ENCODE results near the gene RBBP7.
"Not testable (repeated sequence)": the region's sequence is repeated elsewhere in the genome, so short reads cannot be mapped to it uniquely, and the experiment has no call there.

The RBBP7 gene

DNA sequence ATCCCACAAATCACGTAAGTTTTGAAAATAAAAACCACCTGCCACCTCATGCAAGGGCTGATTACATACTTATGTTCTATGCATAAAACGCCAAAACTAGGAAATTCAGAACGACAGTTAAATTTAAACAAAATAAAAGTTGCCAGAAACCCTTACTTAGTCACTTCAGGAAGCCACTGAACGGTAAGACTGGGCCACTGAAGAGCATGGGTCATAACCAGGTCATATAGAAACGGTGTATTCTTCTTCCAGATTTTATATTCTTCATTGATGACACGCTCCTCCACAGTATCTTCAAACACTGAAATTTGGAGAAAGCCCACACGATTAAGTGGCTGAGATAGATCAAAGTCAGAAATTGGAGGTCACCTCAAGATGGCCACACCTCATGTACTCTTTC is 1.2 kb downstream of the RBBP7 start:
- Histone ChIP-seq H3K27ac (ENCODE audit: insufficient read depth in 1 of 2, low read depth in 1 of 2, low read length in 2 of 2, poor library complexity in 1 of 2, severe bottlenecking in 2 of 2) (peak overlapping the region in 1 of 2 experiments; percentile 62), H3K9me3 (ENCODE audit: control extremely low read depth in 1 of 5, control insufficient read depth in 4 of 5, insufficient read depth in 2 of 5, low read depth in 1 of 5, low read length in 4 of 5) (no peaks in the 10 kb centered on the region), H3K36me3 (ENCODE audit: control insufficient read depth in 4 of 4, insufficient read depth in 4 of 4, low read length in 3 of 4) (peaks cover 0 to 13% (median 1%) of the 10 kb centered on the region in 4 experiments), H3K4me1 (ENCODE audit: control extremely low read depth in 1 of 4, control insufficient read depth in 4 of 4, insufficient read depth in 4 of 4, low read length in 3 of 4) (peaks cover 15 to 46% (median 27%) of the 10 kb centered on the region in 4 experiments), H3K27me3 (replicated peaks in 2 of 5; ENCODE audit: control insufficient read depth in 4 of 5, insufficient read depth in 5 of 5, low read length in 4 of 5) (peaks cover 0 to 53% (median 0%) of the 10 kb centered on the region in 5 experiments), H3K4me3 (ENCODE audit: control insufficient read depth in 1 of 7, extremely low read depth in 1 of 7, insufficient read depth in 4 of 7, low read depth in 2 of 7, low read length in 6 of 7) (peak overlapping the region in 6 of 7 experiments; percentile 61 to 85 (median 75))
- POLR2A ChIA-PET = no interaction called here
- WGBS (ENCODE audit: insufficient coverage) = 10% methylated on average over 2 of the region's 7 CpGs
- CTCF ChIA-PET = no interaction called here
- DNase-seq = peak in 2 of 3 donors; percentile 12 to 32

DNA sequence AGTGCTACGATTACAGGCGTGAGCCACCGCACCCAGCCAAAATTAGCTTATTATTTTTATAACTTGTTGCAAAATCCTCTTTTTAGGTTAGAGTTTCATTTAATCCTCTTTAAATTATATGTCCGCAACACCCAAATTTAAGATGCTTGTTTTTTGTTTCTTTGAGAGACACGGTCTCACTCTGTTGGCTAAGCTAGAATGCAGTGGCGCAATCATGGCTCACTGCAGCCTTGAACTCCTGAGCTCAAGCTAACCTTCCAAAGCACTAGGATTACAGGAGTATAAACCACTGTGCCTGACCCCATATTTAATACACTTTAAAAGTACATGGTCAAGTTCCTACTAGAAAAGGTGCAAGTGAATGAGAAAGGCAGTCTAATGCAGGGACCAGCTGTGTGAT is 2.2 kb downstream of the RBBP7 start:
- Histone ChIP-seq H3K27ac (ENCODE audit: insufficient read depth in 1 of 2, low read depth in 1 of 2, low read length in 2 of 2, poor library complexity in 1 of 2, severe bottlenecking in 2 of 2) (no peak overlapping the region), H3K9me3 (ENCODE audit: control extremely low read depth in 1 of 5, control insufficient read depth in 4 of 5, insufficient read depth in 2 of 5, low read depth in 1 of 5, low read length in 4 of 5) (no peaks in the 10 kb centered on the region), H3K4me3 (ENCODE audit: control insufficient read depth in 1 of 7, extremely low read depth in 1 of 7, insufficient read depth in 4 of 7, low read depth in 2 of 7, low read length in 6 of 7) (no peak overlapping the region), H3K36me3 (ENCODE audit: control insufficient read depth in 4 of 4, insufficient read depth in 4 of 4, low read length in 3 of 4) (peaks cover 0 to 17% (median 4%) of the 10 kb centered on the region in 4 experiments), H3K27me3 (replicated peaks in 2 of 5; ENCODE audit: control insufficient read depth in 4 of 5, insufficient read depth in 5 of 5, low read length in 4 of 5) (peaks cover 0 to 55% (median 0%) of the 10 kb centered on the region in 5 experiments), H3K4me1 (ENCODE audit: control extremely low read depth in 1 of 4, control insufficient read depth in 4 of 4, insufficient read depth in 4 of 4, low read length in 3 of 4) (peaks cover 15 to 39% (median 26%) of the 10 kb centered on the region in 4 experiments)
- DNase-seq = no peak
- ChIA-PET CTCF (interaction anchor here (1.3 kb wide), 1 partner anchor 15 kb away, joined by 5 read pairs; no protein-coding TSS in a partner anchor), POLR2A (interaction anchor here (0.6 kb wide), 1 partner anchor 26 kb away, joined by 3 read pairs; no protein-coding TSS in a partner anchor)
- 96% methylated on average over 3 of the region's 6 CpGs for WGBS (ENCODE audit: insufficient coverage)

DNA sequence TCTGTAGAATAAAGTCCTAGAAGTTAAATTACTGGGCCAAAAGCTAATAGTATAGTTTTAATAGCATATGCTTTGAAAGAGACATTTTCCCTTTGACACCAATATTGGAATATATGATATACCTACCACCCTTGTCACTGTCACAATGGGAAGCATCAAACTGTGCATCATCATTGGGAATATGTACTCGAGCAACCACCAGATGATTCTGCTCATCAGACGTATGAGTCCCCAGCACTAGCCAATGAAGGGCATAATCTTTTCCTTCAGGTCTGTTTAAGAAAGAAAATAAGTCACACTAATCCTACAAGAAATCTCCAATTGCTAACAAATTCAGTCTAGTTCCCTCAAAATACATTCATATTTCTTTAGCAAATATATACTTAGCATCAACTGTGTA is 7.3 kb downstream of the RBBP7 start:
- ChIA-PET POLR2A (no interaction called here), CTCF (no interaction called here)
- Histone ChIP-seq H3K9me3 (ENCODE audit: control extremely low read depth in 1 of 5, control insufficient read depth in 4 of 5, insufficient read depth in 2 of 5, low read depth in 1 of 5, low read length in 4 of 5) (peaks cover 0 to 3% (median 0%) of the 10 kb centered on the region in 5 experiments), H3K27me3 (replicated peaks in 2 of 5; ENCODE audit: control insufficient read depth in 4 of 5, insufficient read depth in 5 of 5, low read length in 4 of 5) (peaks cover 0 to 39% (median 0%) of the 10 kb centered on the region in 5 experiments), H3K4me3 (ENCODE audit: control insufficient read depth in 1 of 7, extremely low read depth in 1 of 7, insufficient read depth in 4 of 7, low read depth in 2 of 7, low read length in 6 of 7) (no peak overlapping the region), H3K36me3 (ENCODE audit: control insufficient read depth in 4 of 4, insufficient read depth in 4 of 4, low read length in 3 of 4) (peaks cover 7 to 48% (median 21%) of the 10 kb centered on the region in 4 experiments), H3K27ac (ENCODE audit: insufficient read depth in 1 of 2, low read depth in 1 of 2, low read length in 2 of 2, poor library complexity in 1 of 2, severe bottlenecking in 2 of 2) (no peak overlapping the region), H3K4me1 (ENCODE audit: control extremely low read depth in 1 of 4, control insufficient read depth in 4 of 4, insufficient read depth in 4 of 4, low read length in 3 of 4) (peaks cover 0 to 6% (median 1%) of the 10 kb centered on the region in 4 experiments)
- no peak for DNase-seq
- 88% methylated on average over 2 of the region's 2 CpGs for WGBS (ENCODE audit: insufficient coverage)

DNA sequence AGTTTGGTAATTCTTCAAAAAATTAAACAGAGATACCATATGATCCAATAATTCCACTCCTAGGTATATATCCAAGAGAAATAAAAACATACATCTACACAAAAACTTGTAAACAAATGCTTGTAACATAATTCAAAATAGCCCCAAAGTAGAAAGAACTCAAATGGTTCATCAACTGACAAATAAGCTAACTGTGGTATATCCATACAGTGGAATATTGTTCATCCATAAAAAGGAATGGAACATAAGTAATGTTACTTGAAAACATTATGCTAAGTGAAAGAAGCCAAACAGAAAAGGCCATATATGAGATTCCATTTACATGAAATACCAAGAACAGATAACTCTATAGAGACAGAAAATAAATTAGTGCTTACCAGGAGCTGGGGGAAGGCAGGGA is 13.4 kb downstream of the RBBP7 start:
- Histone ChIP-seq H3K4me1 (ENCODE audit: control extremely low read depth in 1 of 4, control insufficient read depth in 4 of 4, insufficient read depth in 4 of 4, low read length in 3 of 4) (no peaks in the 10 kb centered on the region), H3K36me3 (ENCODE audit: control insufficient read depth in 4 of 4, insufficient read depth in 4 of 4, low read length in 3 of 4) (peaks cover 16 to 76% (median 28%) of the 10 kb centered on the region in 4 experiments), H3K27me3 (replicated peaks in 2 of 5; ENCODE audit: control insufficient read depth in 4 of 5, insufficient read depth in 5 of 5, low read length in 4 of 5) (peaks cover 0 to 30% (median 0%) of the 10 kb centered on the region in 5 experiments), H3K27ac (ENCODE audit: insufficient read depth in 1 of 2, low read depth in 1 of 2, low read length in 2 of 2, poor library complexity in 1 of 2, severe bottlenecking in 2 of 2) (no peak overlapping the region), H3K9me3 (ENCODE audit: control extremely low read depth in 1 of 5, control insufficient read depth in 4 of 5, insufficient read depth in 2 of 5, low read depth in 1 of 5, low read length in 4 of 5) (peaks cover 0 to 5% (median 3%) of the 10 kb centered on the region in 5 experiments), H3K4me3 (ENCODE audit: control insufficient read depth in 1 of 7, extremely low read depth in 1 of 7, insufficient read depth in 4 of 7, low read depth in 2 of 7, low read length in 6 of 7) (no peak overlapping the region)
- no peak for DNase-seq
- POLR2A ChIA-PET = no interaction called here
- CTCF ChIA-PET = interaction anchor here (0.6 to 1.3 kb wide), 3 partner anchors 17 to 117 kb away, joined by 3 to 4 read pairs (median 3); no protein-coding TSS in a partner anchor

DNA sequence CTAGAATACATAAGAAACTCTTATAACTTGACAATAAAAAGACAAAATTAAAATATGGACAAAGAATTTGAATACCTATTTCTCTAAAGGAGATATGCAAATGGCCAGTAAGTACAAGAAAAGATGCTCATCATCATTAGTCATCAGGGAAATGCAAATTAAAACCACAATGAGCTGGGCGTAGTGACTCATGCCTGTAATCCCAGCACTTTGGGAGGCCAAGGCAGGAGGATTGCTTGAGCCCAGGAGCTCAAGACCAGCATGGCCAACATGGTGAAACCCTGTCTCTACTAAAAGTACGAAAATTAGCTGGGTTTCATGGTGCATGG is 14.1 kb downstream of the RBBP7 start:
- 100% methylated on average over 1 of the region's 2 CpGs for WGBS (ENCODE audit: insufficient coverage)
- CTCF ChIA-PET = interaction anchor here (0.6 kb wide), 1 partner anchor 118 kb away, joined by 3 read pairs; no protein-coding TSS in a partner anchor

DNA sequence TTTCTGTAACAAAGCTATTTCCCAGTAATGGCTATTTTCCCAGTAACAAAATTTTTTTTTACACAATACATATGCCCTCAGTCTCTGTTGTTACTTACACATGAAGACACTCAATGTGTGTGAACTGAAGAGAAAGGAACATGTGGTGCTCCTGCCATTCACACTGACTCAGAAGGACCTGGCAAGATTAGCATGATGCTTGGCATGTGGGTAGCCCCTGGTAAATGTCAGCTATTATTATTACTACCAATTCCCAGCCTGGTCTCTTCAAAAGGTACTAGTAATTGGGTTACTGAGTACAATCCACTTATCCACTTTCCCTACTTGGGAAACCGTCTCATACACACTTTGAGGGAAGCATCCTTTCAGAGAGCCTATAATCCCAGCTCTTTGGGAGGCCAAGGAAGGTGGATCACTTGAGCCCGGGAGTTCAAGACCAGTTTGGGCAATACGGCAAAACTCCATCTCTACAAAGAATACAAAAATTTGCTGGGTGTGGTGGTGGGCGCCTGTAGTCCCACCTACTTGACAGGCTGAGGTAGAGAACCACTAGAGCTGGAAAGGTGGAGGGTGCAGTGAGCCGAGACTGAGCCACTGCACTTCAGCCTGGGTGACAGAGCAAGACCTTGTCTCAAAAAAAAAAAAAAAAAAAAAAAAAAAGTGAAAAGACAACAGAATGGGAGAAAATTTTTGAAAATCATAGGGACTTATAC is 14.6 kb downstream of the RBBP7 start:
- Histone ChIP-seq H3K4me3 (ENCODE audit: control insufficient read depth in 1 of 7, extremely low read depth in 1 of 7, insufficient read depth in 4 of 7, low read depth in 2 of 7, low read length in 6 of 7) (no peak overlapping the region), H3K27ac (ENCODE audit: insufficient read depth in 1 of 2, low read depth in 1 of 2, low read length in 2 of 2, poor library complexity in 1 of 2, severe bottlenecking in 2 of 2) (no peak overlapping the region), H3K27me3 (replicated peaks in 2 of 5; ENCODE audit: control insufficient read depth in 4 of 5, insufficient read depth in 5 of 5, low read length in 4 of 5) (peaks cover 0 to 28% (median 0%) of the 10 kb centered on the region in 5 experiments), H3K36me3 (ENCODE audit: control insufficient read depth in 4 of 4, insufficient read depth in 4 of 4, low read length in 3 of 4) (peaks cover 16 to 76% (median 28%) of the 10 kb centered on the region in 4 experiments), H3K4me1 (ENCODE audit: control extremely low read depth in 1 of 4, control insufficient read depth in 4 of 4, insufficient read depth in 4 of 4, low read length in 3 of 4) (no peaks in the 10 kb centered on the region), H3K9me3 (ENCODE audit: control extremely low read depth in 1 of 5, control insufficient read depth in 4 of 5, insufficient read depth in 2 of 5, low read depth in 1 of 5, low read length in 4 of 5) (peaks cover 0 to 5% (median 3%) of the 10 kb centered on the region in 5 experiments)
- 100% methylated on average over 2 of the region's 5 CpGs for WGBS (ENCODE audit: insufficient coverage)
- CTCF ChIA-PET = no interaction called here
- no peak for DNase-seq
- POLR2A ChIA-PET = no interaction called here

More for the DNA sequence above, 14.1 kb downstream of the RBBP7 start:
- POLR2A ChIA-PET; H3K9me3 ChIP-seq (ENCODE audit: control extremely low read depth in 1 of 5, control insufficient read depth in 4 of 5, insufficient read depth in 2 of 5, low read depth in 1 of 5, low read length in 4 of 5); H3K4me1 ChIP-seq (ENCODE audit: control extremely low read depth in 1 of 4, control insufficient read depth in 4 of 4, insufficient read depth in 4 of 4, low read length in 3 of 4); H3K27ac ChIP-seq (ENCODE audit: insufficient read depth in 1 of 2, low read depth in 1 of 2, low read length in 2 of 2, poor library complexity in 1 of 2, severe bottlenecking in 2 of 2); H3K4me3 ChIP-seq (ENCODE audit: control insufficient read depth in 1 of 7, extremely low read depth in 1 of 7, insufficient read depth in 4 of 7, low read depth in 2 of 7, low read length in 6 of 7): not testable (repeated sequence)
- DNase-seq = peak in 2 of 3 donors; percentile 46 to 69
- H3K27me3 ChIP-seq (replicated peaks in 2 of 5; ENCODE audit: control insufficient read depth in 4 of 5, insufficient read depth in 5 of 5, low read length in 4 of 5) = peaks cover 0 to 29% (median 0%) of the 10 kb centered on the region in 5 experiments
- H3K36me3 ChIP-seq (ENCODE audit: control insufficient read depth in 4 of 4, insufficient read depth in 4 of 4, low read length in 3 of 4) = peaks cover 16 to 75% (median 28%) of the 10 kb centered on the region in 4 experiments

DNA sequence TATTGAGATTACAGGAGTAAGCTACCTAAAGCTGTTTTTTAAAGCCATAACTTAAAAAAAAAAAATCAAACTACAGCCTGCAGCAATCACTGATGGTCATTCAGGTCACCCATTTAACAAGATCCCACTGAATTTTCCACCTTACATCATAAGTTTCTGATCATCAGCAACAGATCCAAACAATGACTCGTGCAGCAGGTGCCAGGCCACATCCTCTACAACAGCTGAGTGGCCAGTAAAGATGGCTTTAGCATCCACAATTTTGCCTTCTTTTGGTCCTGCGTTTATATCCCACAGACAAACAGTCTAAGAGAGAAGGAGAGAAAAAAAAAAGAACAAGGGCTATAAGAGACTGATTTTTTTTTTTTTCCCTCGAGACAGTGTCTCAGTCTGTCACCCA is 16.6 kb downstream of the RBBP7 start:
- H3K4me3 ChIP-seq (ENCODE audit: control insufficient read depth in 1 of 7, extremely low read depth in 1 of 7, insufficient read depth in 4 of 7, low read depth in 2 of 7, low read length in 6 of 7) = no peak overlapping the region
- H3K27ac ChIP-seq (ENCODE audit: insufficient read depth in 1 of 2, low read depth in 1 of 2, low read length in 2 of 2, poor library complexity in 1 of 2, severe bottlenecking in 2 of 2) = no peak overlapping the region
- WGBS (ENCODE audit: insufficient coverage) = 71% methylated on average over 1 of the region's 3 CpGs
- DNase-seq = no peak
- H3K9me3 ChIP-seq (ENCODE audit: control extremely low read depth in 1 of 5, control insufficient read depth in 4 of 5, insufficient read depth in 2 of 5, low read depth in 1 of 5, low read length in 4 of 5) = peaks cover 0 to 5% (median 3%) of the 10 kb centered on the region in 5 experiments
- peaks cover 0 to 40% (median 0%) of the 10 kb centered on the region in 5 experiments for H3K27me3 ChIP-seq (replicated peaks in 2 of 5; ENCODE audit: control insufficient read depth in 4 of 5, insufficient read depth in 5 of 5, low read length in 4 of 5)
- POLR2A ChIA-PET = no interaction called here
- no peaks in the 10 kb centered on the region for H3K4me1 ChIP-seq (ENCODE audit: control extremely low read depth in 1 of 4, control insufficient read depth in 4 of 4, insufficient read depth in 4 of 4, low read length in 3 of 4)
- H3K36me3 ChIP-seq (ENCODE audit: control insufficient read depth in 4 of 4, insufficient read depth in 4 of 4, low read length in 3 of 4) = peaks cover 15 to 72% (median 24%) of the 10 kb centered on the region in 4 experiments
- CTCF ChIA-PET = no interaction called here
